ENCODE measurements around the gene NCCRP1. TPM values are rescaled to one million over a fixed set of nuclear protein-coding genes. Genes with fewer than 3 reads are reported as not detected.

NCCRP1 gene
- total RNA-seq, 4 donors from 2014 or later, result 0.13 to 13.7 (median 2.3) TPM

GRCh38 chr19:39178296-39179006 is 18.3 kb upstream of the NCCRP1 start:
- no peaks in the 10 kb centered on the region for H3K9me3 ChIP-seq
- no peak overlapping the region for H3K4me3 ChIP-seq
- ATAC-seq, result no peak
- H3K27me3 ChIP-seq, result no peaks in the 10 kb centered on the region
- peaks cover 0 to 72% of the 10 kb centered on the region in 2 donors for H3K36me3 ChIP-seq
- TF ChIP-seq CTCF (IDR thresholded peaks at IDR 0.05), result no peak
- no peak for TF ChIP-seq POLR2A (IDR thresholded peaks at IDR 0.05)
- no peak for TF ChIP-seq POLR2AphosphoS5 (IDR thresholded peaks at IDR 0.05)
- TF ChIP-seq EP300 (IDR thresholded peaks at IDR 0.05), result no peak
- H3K27ac ChIP-seq, result no peak overlapping the region
- H3K4me1 ChIP-seq, result no peaks in the 10 kb centered on the region
- 100% methylated on average over 1 of the region's 30 CpGs; no CpG with 5 or more reads in 1 of the 2 donors for WGBS, 2 donors (ENCODE audit: low coverage in 1 of 2)

GRCh38 chr19:39179754-39180153 is 17.0 kb upstream of the NCCRP1 start:
- ATAC-seq, result no peak
- no peaks in the 10 kb centered on the region for H3K27me3 ChIP-seq
- no peaks in the 10 kb centered on the region for H3K9me3 ChIP-seq
- H3K36me3 ChIP-seq, result peaks cover 0 to 59% of the 10 kb centered on the region in 2 donors
- 80% methylated on average over 1 of the region's 10 CpGs; no CpG with 5 or more reads in 1 of the 2 donors for WGBS, 2 donors (ENCODE audit: low coverage in 1 of 2)
- H3K4me1 ChIP-seq, result no peaks in the 10 kb centered on the region
- no peak for TF ChIP-seq CTCF (IDR thresholded peaks at IDR 0.05)
- H3K4me3 ChIP-seq, result no peak overlapping the region
- H3K27ac ChIP-seq, result no peak overlapping the region

DNA sequence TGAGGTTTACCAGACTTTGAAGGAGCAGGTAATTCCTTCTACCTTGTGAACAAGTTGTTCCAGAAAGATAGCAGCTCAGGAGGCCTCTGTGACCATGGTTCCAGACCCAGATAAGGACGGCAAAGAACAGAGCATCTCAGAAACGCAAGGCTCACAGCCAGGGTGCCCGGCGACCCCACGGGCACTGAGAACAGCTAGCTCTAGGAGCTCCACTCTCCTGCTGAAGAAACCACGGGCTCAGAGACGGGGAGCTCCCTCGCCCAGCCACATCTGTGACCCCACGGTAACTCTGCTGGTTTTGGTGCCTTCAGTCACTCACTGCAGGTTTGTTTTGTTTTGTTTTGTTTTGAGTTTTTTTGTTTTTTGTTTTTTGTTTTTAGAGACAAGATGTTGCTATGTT is 16.0 kb upstream of the NCCRP1 start:
- TF ChIP-seq CTCF (IDR thresholded peaks at IDR 0.05) (no peak), EP300 (IDR thresholded peaks at IDR 0.05) (no peak)
- peaks cover 0 to 49% of the 10 kb centered on the region in 2 donors for H3K36me3 ChIP-seq

DNA sequence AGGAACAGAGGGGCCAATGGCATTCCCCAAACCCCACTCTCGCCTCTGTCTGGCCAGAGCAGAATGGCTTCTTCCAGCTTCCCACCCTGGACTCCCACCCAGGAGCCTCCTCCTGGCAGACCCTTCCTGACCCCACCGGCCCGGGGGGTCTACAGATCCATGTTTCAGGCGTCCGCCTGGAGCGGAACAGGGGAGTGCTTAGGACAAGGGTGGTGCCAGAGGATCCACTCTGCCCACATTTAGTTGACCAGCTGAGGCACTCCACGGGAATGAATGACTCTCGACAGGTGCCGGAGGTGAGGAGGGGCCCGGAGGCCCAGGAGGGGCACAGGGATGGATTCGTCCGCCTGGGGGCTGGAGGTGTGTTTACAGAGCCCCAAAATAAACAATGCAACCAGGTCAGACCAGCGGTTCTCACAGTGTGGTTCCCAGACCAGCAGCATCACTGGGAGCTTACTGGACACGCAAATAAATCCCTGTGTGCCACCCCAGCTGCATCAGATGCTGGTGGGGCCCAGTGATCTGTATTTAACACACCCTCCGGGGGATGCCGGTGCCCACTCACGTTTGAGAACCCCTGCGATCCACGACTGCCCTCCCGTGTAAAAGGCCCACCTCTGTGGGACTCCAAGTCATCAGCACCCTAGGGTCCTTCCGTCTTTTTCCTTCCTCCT is 15.1 kb upstream of the NCCRP1 start:
- Histone ChIP-seq H3K9me3 (no peaks in the 10 kb centered on the region), H3K36me3 (peaks cover 0 to 40% of the 10 kb centered on the region in 2 donors), H3K27ac (no peak overlapping the region), H3K4me3 (no peak overlapping the region), H3K4me1 (no peaks in the 10 kb centered on the region), H3K27me3 (no peaks in the 10 kb centered on the region)
- no peak for TF ChIP-seq EP300 (IDR thresholded peaks at IDR 0.05)
- no peak for TF ChIP-seq CTCF (IDR thresholded peaks at IDR 0.05)
- TF ChIP-seq POLR2A (IDR thresholded peaks at IDR 0.05), result no peak
- no peak for TF ChIP-seq POLR2AphosphoS5 (IDR thresholded peaks at IDR 0.05)
- no peak for ATAC-seq
- WGBS, 2 donors (ENCODE audit: low coverage in 1 of 2), result 50 to 82% methylated on average over 7 to 11 of the region's 21 CpGs

More for the DNA sequence above, 16.0 kb upstream of the NCCRP1 start:
- Histone ChIP-seq H3K27me3 (no peaks in the 10 kb centered on the region), H3K9me3 (no peaks in the 10 kb centered on the region), H3K4me1 (no peaks in the 10 kb centered on the region), H3K27ac (no peak overlapping the region), H3K4me3 (no peak overlapping the region)
- WGBS, 2 donors (ENCODE audit: low coverage in 1 of 2), result 60 to 77% methylated on average over 1 to 9 of the region's 9 CpGs
- ATAC-seq, result no peak

- Histone ChIP-seq H3K4me1 (peaks cover 0 to 2% (median 0%) of the 10 kb centered on the region in 3 donors), H3K27me3 (no peaks in the 10 kb centered on the region), H3K27ac (no peak overlapping the region), H3K4me3 (no peak overlapping the region), H3K36me3 (peaks cover 0 to 35% of the 10 kb centered on the region in 2 donors), H3K9me3 (no peaks in the 10 kb centered on the region)
- 66 to 86% methylated on average over 3 to 4 of the region's 4 CpGs for WGBS, 2 donors (ENCODE audit: low coverage in 1 of 2)
- TF ChIP-seq EP300 (IDR thresholded peaks at IDR 0.05), result no peak
- ATAC-seq, result no peak
These were observed 14.6 kb upstream of the NCCRP1 start for GRCh38 chr19:39182174-39182505.

Measured in gastroesophageal sphincter (tissue), 4 donors.